ENCODE results near the gene ARSK.
"Not testable (repeated sequence)": the region's sequence is repeated elsewhere in the genome, so short reads cannot be mapped to it uniquely, and the experiment has no call there.

Gene ARSK

GRCh38 chr5:95646226-95646568 lies 91.3 kb downstream of the ARSK start:
- not testable (repeated sequence) for H3K4me3 ChIP-seq (ENCODE audit: insufficient read depth, low read depth, low read length); H3K4me1 ChIP-seq (ENCODE audit: control insufficient read depth, insufficient read depth, low read length); H3K27ac ChIP-seq (ENCODE audit: insufficient read depth, low read depth, low read length, poor library complexity, severe bottlenecking); H3K27me3 ChIP-seq (ENCODE audit: control insufficient read depth, insufficient read depth, low read length, poor library complexity, severe bottlenecking); H3K36me3 ChIP-seq (ENCODE audit: control insufficient read depth, insufficient read depth, low read length); H3K9me3 ChIP-seq (ENCODE audit: control insufficient read depth, low read length)
- WGBS, 2 experiments = 90 to 91% methylated on average over 17 of the region's 17 CpGs

GRCh38 chr5:95646569-95647431 lies 91.9 kb downstream of the ARSK start, which contains the start of gene RFESD:
TSS of gene RFESD (plus strand) at chr5:95646777. CDS start at chr5:95652272, 5,495 bp downstream.
- H3K36me3 ChIP-seq (ENCODE audit: control insufficient read depth, insufficient read depth, low read length) = no peaks in the 10 kb centered on the region
- H3K27ac ChIP-seq (ENCODE audit: insufficient read depth, low read depth, low read length, poor library complexity, severe bottlenecking) = peak within 1 kb of the TSS; percentile 52
- peak within 1 kb of the TSS; percentile 38 for H3K4me3 ChIP-seq (ENCODE audit: insufficient read depth, low read depth, low read length)
- WGBS, 2 experiments = 18 to 20% methylated on average over 60 of the region's 60 CpGs
- H3K27me3 ChIP-seq (ENCODE audit: control insufficient read depth, insufficient read depth, low read length, poor library complexity, severe bottlenecking) = no peaks in the 10 kb centered on the region
- no peaks in the 10 kb centered on the region for H3K9me3 ChIP-seq (ENCODE audit: control insufficient read depth, low read length)
- H3K4me1 ChIP-seq (ENCODE audit: control insufficient read depth, insufficient read depth, low read length) = no peaks in the 10 kb centered on the region

- Histone ChIP-seq H3K36me3 (ENCODE audit: control insufficient read depth, insufficient read depth, low read length) (no peaks in the 10 kb centered on the region), H3K4me1 (ENCODE audit: control insufficient read depth, insufficient read depth, low read length) (no peaks in the 10 kb centered on the region), H3K4me3 (ENCODE audit: insufficient read depth, low read depth, low read length) (no peak overlapping the region), H3K9me3 (ENCODE audit: control insufficient read depth, low read length) (no peaks in the 10 kb centered on the region), H3K27ac (ENCODE audit: insufficient read depth, low read depth, low read length, poor library complexity, severe bottlenecking) (no peak overlapping the region), H3K27me3 (ENCODE audit: control insufficient read depth, insufficient read depth, low read length, poor library complexity, severe bottlenecking) (no peaks in the 10 kb centered on the region)
- 88 to 89% methylated on average over 6 to 12 of the region's 12 CpGs for WGBS, 2 experiments
These were observed 93.3 kb downstream of the ARSK start for GRCh38 chr5:95647886-95648860.

GRCh38 chr5:95649274-95649673 lies 94.4 kb downstream of the ARSK start:
- Histone ChIP-seq H3K4me3 (ENCODE audit: insufficient read depth, low read depth, low read length) (no peak overlapping the region), H3K9me3 (ENCODE audit: control insufficient read depth, low read length) (no peaks in the 10 kb centered on the region), H3K27ac (ENCODE audit: insufficient read depth, low read depth, low read length, poor library complexity, severe bottlenecking) (no peak overlapping the region), H3K27me3 (ENCODE audit: control insufficient read depth, insufficient read depth, low read length, poor library complexity, severe bottlenecking) (no peaks in the 10 kb centered on the region), H3K36me3 (ENCODE audit: control insufficient read depth, insufficient read depth, low read length) (no peaks in the 10 kb centered on the region), H3K4me1 (ENCODE audit: control insufficient read depth, insufficient read depth, low read length) (no peaks in the 10 kb centered on the region)

- H3K36me3 ChIP-seq (ENCODE audit: control insufficient read depth, insufficient read depth, low read length) = no peaks in the 10 kb centered on the region
- H3K4me1 ChIP-seq (ENCODE audit: control insufficient read depth, insufficient read depth, low read length) = no peaks in the 10 kb centered on the region
- no peak overlapping the region for H3K27ac ChIP-seq (ENCODE audit: insufficient read depth, low read depth, low read length, poor library complexity, severe bottlenecking)
- no peaks in the 10 kb centered on the region for H3K27me3 ChIP-seq (ENCODE audit: control insufficient read depth, insufficient read depth, low read length, poor library complexity, severe bottlenecking)
- H3K4me3 ChIP-seq (ENCODE audit: insufficient read depth, low read depth, low read length) = no peak overlapping the region
- H3K9me3 ChIP-seq (ENCODE audit: control insufficient read depth, low read length) = no peaks in the 10 kb centered on the region
These were observed 95.1 kb downstream of the ARSK start for GRCh38 chr5:95649842-95650620.

- Histone ChIP-seq H3K4me3 (ENCODE audit: insufficient read depth, low read depth, low read length) (no peak overlapping the region), H3K36me3 (ENCODE audit: control insufficient read depth, insufficient read depth, low read length) (no peaks in the 10 kb centered on the region), H3K9me3 (ENCODE audit: control insufficient read depth, low read length) (no peaks in the 10 kb centered on the region), H3K27ac (ENCODE audit: insufficient read depth, low read depth, low read length, poor library complexity, severe bottlenecking) (no peak overlapping the region), H3K27me3 (ENCODE audit: control insufficient read depth, insufficient read depth, low read length, poor library complexity, severe bottlenecking) (no peaks in the 10 kb centered on the region), H3K4me1 (ENCODE audit: control insufficient read depth, insufficient read depth, low read length) (no peaks in the 10 kb centered on the region)
- WGBS, 2 experiments = 82 to 93% methylated on average over 1 of the region's 1 CpG
These were observed 97.9 kb downstream of the ARSK start for GRCh38 chr5:95652849-95653248.

- Histone ChIP-seq H3K27me3 (ENCODE audit: control insufficient read depth, insufficient read depth, low read length, poor library complexity, severe bottlenecking) (no peaks in the 10 kb centered on the region), H3K4me3 (ENCODE audit: insufficient read depth, low read depth, low read length) (no peak overlapping the region), H3K9me3 (ENCODE audit: control insufficient read depth, low read length) (no peaks in the 10 kb centered on the region), H3K27ac (ENCODE audit: insufficient read depth, low read depth, low read length, poor library complexity, severe bottlenecking) (no peak overlapping the region), H3K4me1 (ENCODE audit: control insufficient read depth, insufficient read depth, low read length) (no peaks in the 10 kb centered on the region), H3K36me3 (ENCODE audit: control insufficient read depth, insufficient read depth, low read length) (no peaks in the 10 kb centered on the region)
- 100% methylated on average over 2 of the region's 3 CpGs; no CpG with 5 or more reads in 1 of the 2 experiments for WGBS, 2 experiments
These were observed 99.3 kb downstream of the ARSK start for GRCh38 chr5:95654196-95654595.

Data from ectodermal cell (in vitro differentiated cells).